ENCODE data around the gene DNAJC11.
A peak's percentile ranks its signal among the peaks of the same experiment; 100 is the strongest.
"Not testable (repeated sequence)": the region's sequence is repeated elsewhere in the genome, so short reads cannot be mapped to it uniquely, and the experiment has no call there.

DNAJC11 gene

DNA sequence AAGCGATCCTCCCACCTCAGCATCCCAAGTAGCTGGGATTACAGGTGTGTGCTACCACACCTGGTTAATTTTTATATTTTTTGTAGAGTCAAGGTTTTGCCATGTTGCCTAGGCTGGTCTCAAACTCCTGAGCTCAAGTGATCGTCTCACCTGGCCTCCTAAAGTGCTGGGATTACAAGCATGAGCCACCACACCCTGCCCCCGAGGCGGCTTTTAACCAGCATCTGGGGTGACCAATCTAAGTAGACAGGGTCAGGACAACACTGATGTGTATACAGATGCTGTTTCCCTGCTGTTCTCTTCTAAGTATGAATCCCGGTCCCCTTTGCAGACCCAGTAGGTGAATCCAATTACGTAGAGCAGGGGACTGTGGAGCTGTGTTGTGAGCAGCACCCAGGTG, 53.1 kb downstream of the DNAJC11 start:
- DNase-seq, result no peak

DNA sequence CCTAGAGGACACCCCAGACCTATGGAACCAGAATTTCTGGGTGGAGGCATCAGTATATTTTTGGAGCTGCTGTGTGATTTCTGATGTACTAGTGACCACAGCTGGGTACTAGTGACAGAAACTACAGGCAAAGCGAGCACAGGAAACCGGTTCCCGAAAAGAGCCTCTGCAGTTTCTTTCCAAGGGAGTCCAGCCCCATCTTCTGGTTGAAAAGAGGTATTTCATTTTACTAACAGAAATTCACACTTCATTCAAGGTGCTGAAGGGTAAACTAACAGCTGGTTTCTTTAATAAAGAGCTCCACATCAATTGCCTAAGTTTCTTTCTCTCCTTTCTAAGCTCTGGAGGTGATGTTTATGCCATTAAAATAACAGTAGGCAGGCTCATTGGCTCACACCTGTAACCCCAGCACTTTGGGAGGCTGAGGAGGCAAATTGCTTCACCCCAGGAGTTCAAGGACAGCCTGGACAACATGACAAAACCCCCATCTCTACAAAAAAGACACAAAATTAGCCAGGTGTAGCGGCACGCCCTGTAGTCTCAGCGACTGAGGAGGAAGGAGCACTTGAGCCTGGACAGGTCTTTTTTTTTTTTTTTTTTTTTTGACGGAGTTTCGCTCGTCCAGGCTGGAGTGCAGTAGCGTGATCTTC, 55.0 kb downstream of the DNAJC11 start:
- DNase-seq, result no peak

DNA sequence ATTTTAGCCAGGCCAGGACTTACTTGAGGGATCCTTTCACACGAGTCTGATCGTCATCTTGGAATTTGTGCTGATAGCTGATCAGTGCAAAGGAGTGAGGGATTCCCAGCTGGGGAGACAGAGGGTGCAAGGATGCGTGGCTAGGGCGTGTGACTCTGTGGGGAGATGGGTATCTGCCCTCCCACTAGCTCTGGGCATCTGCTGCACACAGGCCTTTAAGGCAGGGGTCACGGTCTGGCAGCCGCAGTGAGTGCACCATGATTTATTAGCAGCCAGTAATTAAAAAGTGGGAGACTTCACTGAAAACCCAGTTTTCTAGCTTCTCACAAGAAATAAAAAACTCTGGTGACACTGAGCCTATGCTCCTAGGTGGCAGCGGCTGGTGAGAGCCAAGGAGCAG, 56.6 kb downstream of the DNAJC11 start:
- no peak for DNase-seq

DNA sequence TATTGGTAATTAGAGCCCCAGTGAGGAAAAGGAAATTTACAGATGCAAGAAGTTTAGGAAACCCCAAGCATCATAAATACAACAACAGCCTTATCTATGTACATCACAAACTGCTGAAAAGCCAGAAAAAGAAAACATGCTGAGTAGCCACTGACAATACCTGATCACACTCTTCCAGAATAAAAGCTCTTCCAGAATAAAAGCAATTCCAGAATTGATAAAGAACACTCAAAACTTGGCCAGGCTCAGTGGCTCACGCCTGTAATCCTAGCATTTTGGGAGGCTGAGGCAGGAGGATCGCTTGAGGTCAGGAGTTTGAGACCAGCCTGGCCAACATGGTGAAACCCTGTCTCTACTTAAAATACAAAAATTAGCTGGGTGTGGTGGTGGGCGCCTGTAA, 60.7 kb downstream of the DNAJC11 start:
- DNase-seq, result not testable (repeated sequence)

DNA sequence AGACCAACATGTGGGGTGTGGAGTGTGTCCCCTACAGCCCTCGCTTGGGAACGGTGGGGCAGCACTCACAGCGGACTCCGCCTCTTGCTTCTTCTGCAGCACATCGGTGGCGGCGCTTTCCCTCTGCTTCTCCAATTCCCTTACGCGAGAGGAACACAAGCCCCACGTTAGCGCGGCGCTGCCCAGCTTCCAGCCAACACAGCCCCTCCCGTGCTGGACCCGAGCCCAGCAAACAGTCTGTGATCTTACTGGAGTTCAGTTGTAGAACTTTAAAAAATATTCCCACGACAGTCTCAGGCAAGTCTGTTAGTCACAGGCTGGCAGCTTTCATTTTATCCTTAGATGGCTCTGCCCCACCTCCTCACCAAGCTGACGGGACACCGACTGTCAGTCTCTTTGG, 63.4 kb downstream of the DNAJC11 start:
- DNase-seq, result no peak

DNA sequence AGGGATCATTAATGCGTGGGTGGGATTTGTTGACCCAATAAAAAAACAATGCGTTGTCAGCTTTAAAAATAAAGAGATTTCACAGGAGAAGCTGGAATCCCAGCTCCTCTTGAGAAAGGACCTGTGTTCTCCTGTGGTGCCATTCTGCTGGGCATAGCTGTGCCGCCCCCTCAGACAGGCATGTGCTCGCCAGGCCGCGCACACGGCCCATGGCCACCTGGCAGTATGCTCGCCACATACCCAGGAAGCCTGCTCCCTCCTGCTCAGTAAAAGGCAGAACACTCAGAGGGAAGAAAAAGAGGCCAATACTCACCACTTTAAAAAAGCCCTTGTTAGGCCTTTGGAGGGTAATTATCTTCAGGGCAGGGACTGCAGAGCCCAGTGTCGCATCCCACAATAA, 63.8 kb downstream of the DNAJC11 start:
- DNase-seq, result no peak

DNA sequence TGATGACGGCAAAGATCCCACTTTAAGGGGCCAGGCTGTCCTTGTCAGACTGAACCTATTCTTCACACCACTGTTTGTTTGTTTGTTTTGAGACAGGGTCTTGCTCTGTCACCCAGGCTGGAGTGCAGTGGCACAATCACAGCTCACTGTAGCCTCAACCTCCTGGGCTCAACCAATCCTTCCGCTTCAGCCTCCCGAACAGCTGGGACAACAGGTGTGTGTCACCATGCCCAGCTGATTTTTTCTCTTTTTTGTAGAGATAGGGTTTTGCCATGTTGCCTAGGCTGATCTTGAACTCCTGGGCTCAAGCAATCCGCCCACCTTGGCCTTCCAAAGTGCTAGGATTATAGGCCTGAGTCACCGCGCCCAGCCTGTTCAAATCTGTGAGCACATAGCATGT, 64.8 kb downstream of the DNAJC11 start:
- DNase-seq, result not testable (repeated sequence)

DNA sequence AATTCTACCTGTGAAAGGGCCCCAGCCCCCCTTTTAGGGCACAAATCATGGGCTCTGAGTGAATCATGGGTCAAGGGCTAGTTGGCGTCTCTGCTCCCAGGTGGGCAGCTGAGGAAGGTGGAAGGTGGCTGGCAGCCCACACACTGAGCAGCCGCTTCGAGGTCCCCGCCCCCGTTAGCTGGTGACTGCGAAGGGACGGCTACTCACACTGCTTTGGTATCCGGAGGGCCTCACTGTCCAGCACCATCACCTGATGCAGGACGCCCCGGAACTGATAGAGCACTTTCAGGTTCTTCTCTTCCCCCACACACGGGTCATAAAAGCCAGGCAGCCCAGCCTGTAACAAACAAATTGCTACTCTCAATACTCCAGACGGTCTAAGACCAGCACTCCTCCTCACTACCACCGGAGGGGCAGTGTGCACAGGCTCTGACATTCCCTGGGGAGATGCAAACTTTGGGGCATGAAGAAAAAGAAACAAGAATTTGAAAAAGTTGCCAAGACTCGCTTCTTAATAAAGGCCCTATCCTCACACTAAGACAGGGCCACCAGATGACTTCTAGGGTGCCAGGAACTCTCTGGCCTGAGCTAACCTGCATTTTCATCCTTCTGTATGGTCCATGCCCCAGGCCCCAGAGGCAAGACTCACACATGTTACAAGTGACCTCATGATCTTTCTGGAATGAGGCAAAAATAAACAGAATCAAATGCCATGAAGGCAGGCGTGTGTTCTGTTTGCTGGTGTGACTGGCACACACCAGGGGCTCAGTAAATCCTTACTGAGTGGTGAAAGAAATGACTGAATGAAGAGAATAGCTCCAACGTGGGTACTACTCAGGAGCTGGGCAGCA, 65.5 kb downstream of the DNAJC11 start:
- DNase-seq, result no peak

DNA sequence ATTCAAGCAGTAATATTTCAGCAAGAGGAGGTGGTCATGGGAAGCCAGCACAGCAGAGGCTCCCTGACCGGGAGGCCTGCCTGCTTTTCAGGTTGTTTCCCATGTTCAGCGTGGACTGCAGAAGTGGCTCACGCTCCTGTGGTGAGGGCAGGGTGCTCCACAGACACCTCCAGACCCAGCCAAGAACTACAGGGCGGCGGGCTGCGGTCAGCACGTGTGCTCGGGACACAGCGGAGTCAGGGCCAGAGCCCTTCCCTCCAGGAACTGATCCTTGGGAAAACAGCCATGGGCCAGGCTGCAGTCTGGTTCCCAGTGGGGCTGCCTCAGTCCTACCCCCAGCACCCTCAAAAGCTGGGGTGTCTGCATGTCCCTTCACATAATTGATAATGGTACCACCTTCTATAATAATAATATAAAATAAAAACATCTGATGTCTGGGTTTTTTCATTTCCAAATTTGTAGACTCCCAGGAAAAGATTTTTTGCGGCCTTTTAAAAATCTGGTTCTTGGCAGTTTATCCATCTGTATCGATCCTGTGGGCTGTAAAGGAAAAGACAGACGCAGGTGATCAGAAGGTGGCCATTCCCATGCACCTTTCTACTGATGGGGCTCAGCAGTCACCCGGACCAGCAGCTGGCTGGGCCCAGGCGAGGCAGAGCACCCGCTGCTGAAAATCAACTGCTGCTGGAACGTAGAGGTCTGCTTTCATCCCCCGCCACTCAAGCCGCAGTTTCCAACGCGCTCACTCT, 66.3 kb downstream of the DNAJC11 start:
- no peak for DNase-seq

DNA sequence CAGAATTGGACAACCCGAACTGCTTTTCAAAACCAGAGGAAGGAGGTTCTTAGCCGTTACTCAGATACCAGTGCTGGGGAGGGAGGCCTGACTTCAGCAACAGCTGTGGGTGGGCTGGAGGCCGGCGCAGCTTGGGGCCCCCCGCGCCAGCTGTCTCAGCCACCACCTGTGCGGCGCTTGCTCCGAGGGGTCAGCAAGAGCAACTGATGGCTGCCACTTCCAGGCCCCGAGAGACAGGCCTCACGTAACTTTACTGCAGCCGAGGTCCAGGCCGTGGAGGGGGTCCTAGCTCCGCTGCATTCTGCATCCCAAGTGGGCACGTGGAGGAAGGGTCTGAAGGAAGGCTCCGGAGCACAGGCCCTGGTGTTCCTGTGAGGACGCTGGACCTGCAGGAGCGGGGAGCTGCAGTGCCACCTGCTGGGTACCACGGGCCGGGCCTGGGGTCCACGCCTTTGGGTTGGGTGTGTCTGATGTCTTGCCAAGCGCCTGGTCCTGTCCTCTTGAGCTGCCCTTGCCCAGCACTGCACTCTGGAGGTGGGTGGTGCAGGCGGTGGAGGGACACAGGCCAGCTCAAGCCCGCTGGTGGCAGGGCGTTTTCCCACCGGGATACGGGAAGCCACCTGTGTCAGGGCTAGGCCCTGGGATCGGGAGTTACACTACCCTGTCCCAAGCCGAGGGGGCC, 67.1 kb downstream of the DNAJC11 start:
- peak; percentile 66 for DNase-seq

DNA sequence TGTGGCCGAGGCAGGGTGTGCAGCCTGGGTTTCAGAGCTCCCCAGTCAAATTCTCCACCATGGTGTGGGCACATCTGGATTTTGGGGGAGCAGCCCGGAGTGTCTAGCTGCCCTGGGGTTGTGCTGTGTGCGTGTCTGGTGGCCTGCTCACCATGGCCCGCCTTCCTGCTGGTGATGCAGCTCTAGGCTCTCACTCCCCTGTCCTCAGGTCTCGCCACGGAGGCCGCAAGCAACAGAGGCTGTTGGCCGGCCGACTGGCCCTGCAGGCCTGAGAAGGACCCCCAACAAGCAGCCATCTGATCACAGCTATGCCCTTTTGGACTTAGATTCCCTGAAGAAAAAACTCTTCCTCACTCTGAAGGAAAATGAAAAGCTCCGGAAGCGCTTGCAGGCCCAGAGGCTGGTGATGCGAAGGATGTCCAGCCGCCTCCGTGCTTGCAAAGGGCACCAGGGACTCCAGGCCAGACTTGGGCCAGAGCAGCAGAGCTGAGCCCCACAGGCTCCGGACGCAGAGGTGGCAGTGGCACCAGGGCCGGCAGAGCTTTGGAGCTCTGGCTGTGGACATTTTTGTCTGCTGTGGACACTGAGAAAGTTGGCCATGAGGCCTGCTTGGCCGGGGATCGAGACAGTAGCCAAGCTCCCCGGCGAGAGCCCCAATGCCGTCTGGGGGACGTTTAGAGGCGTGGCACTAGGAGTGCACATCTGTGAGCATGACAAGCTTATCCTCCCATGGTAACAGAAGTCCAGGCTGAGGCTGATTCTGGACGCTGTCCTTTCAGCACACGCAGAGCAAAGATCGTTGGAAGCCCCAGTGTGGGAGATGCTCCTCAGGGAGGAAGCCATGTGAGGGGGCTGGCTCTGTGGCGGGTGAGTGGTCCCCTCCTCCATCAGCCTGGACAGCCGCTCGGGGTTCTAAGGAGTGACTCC, 68.8 kb downstream of the DNAJC11 start:
- DNase-seq, result no peak

DNA sequence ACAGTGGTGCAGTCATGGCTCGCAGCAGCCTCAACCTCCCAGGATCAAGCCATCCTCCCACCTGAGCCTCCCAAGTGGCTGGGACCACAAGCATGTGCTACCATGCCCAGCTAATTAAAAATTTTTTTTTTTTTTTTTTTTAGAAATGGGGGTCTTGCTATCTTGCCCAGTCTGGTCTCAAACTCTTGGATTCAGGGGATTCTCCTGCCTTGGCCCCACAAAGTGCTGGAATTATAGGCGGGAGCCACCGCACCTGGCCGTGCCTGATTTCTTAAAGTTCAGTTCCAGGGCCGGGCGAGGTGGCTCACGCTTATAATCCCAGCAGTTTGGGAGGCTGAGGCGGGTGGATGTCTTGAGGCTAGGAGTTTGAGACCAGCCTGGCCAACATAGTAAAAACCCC, 70.6 kb downstream of the DNAJC11 start:
- no peak for DNase-seq

DNA sequence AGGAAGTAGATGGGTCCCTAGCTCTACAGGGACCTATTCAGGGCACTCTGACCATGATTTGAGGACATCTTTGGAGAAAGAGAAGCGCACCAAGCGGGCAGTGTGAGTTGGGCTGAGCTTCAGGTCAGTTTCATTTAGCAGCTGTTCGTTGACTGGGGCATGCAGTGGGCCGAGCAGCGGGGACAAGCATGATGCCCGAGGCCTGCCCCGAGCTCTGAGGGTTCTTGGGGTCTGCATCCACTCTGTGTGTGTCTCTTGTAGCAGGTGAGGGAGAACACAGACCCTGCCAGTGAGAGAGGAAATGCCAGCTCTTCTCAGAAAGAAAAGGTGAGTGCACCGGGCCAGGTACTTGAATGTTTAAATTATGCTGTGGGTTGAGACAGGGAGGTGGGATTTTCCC, 71.6 kb downstream of the DNAJC11 start:
- no peak for DNase-seq

DNA sequence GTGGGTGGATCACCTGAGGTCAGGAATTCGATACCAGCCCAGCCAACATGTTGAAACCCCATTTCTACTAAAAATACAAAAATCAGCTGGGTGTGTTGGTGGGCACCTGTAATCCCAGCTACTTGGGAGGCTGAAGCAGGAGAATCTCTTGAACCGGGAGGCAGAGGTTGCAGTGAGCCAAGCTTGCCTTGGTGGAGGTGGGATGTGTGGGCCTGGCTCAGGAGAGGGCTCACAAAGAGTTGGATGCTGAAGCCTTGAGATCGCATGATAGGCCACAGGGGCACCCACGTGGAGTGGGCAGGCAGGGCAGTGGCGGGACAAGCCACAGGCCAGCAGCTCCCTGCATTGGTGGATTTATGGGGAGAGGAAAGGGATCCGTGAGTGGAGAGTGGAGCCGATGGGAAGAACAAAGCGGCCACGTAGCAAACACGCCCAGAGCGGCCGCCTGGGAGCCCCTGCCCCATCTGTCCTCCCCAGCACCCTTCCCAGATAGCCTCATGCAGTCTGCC, 72.6 kb downstream of the DNAJC11 start:
- DNase-seq, result no peak

DNA sequence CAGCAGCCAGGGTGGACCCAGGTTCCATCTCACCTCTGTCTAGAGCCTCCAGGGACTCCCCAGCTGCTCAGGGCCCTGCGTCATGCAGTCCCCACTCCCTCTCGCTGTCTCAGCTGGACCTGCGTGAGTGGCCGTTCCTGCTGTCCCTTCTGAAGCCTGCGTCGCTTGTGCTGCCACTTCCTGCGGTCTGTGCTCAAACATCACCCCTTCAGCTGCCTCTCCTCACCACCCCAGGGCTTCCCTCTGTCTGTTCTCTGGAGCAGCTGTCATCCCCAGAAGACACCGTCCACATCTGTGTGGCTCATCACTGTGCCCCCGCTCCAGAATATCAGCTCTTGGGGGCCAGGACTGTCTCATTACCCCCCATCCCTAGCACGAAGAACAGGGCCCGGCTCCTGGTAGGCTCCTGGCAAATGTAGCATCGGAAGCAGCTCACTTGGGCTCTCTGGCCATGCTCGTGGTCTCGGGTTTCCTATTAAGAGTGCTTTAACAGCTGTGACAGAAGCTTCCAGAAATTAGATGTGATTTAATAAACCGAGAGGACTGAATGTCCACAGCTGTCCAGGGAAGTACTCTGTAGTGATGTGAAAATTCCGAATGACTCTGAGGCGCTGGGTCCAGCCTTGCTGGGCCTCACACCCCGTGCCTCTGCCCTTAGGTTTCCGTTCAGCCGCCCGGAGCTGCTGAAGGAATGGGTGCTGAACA, 73.6 kb downstream of the DNAJC11 start:
- DNase-seq, result no peak

DNA sequence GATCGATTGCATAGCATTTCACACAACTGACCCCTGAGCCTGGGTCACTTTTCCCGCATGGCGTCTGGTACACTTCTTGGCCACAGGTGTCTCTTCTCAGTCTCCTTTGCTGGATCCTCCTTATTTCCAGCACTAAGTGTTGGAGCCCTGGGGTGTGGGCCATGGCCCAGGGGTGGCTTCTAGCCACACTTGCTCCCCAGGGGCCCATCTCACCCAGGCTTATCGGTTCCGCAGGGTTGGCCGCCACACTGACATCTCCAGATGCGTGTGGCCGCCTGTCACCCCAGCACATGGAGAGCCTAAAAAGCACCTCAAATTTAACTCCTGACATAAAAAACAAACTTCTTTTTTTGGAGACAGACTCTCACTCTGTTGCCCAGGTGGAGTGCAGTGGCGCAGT, 74.6 kb downstream of the DNAJC11 start:
- DNase-seq, result no peak

DNA sequence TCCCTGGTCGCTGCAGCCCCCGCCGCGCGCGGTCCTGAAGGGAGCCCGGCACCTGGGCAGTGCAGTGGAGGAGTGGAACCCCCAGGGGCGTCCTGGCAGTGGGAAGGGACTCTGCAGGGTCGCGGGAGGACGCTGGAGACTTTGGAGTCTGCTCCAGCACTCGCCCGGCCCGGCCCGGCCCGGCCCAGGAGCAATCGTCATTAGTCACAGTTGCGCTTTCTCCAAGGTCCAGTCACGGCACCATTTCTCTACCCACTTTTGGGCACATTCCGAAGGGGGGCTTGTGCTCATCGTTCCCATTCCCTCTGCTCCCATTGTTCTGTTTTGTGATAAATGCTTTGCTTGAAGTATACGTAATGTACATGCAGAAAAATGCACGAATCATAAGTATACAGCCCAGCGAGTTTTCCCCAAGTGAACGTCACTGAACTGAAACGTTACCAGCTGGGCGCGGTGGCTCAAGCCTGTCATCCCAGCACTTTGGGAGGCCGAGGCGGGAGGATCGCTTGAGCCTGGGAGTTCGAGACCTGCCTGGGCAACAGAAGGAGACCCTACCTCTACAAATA, 75.9 kb downstream of the DNAJC11 start:
- no peak for DNase-seq

DNA sequence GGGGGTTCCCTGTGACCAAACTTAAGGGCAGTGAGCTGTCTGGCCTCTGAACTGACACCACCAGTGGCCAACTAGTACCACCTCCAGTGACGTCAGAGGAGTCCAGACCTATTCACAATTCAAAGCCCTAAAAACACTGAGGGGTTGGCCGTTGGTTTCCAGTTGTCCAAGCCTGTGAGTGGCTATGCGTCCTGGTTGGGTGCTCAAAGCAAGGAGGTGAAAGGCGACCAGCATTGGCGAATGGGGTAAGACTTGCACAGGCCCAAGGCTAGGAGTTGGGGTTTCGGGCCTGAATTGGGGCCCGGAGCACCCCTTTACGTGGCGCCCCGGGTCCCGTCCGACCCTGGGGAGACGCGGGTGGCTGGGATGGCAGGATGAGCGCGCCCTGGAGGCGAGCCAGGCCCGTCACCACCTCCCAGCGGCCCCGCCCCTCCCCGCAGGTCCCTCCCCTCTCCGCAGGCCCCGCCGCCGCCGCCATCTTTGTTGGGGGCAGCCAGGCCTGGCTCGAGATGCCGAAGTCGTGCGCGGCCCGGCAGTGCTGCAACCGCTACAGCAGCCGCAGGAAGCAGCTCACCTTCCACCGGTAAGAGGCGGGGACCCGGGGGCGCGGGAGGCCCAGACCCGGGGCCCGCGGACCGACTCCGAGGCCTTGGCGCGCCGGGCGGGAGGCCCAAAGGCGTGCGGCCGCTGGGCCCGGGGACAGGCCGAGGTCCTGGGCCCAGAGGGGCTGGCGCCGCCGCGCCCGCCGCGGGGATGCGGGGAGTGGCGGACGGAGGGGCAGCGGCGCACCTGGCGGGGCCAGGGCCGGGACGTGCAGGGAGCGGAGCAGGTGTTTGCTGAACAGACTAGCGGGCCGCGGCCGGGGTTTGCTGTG, 76.7 kb downstream of the DNAJC11 start, which contains the start of gene THAP3:
TSS of gene THAP3 (plus strand) at position 159 of the 874 bp plus-strand sequence. CDS start at position 510, 351 bp downstream.
- peak; percentile 95 for DNase-seq

DNA sequence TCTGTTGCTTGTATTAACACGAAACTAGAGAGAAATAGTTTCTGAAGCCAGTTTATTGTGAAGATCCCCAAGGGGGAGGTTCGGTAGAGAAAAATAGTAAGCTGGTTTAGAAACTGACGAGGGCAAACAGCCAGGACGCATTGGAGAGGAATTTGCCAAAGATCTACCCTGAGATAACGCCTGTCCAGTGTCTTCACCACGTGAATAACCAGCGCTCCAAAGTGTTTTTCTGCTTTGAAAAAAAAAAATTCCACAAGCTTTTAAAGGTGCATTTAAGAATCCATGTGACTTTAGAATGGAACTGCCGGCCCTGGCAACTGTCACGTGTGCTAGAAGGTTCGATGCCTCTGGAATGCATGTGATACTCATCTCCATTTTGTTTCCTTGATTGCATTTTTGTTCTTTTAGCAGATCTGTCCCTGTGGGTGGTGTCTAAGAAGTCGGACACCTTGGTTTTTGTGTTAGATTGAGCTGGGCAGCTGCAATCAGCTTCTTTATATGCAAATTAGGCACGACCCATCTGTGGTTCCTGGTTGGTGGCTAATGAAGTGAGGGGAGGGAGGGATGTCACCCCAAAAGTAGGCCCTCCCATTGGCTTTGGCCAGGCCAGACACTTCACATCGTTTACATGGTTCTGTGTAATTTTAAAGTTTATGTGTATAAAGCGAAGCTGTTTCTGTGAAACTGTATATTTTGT, 78.2 kb downstream of the DNAJC11 start:
- DNase-seq, result no peak
